COR-L47 (cell line): ENCODE data around the gene ARHGAP6.
"Not testable (repeated sequence)": the region's sequence is repeated elsewhere in the genome, so short reads cannot be mapped to it uniquely, and the experiment has no call there.

ENCODE experiments used
- DNase-seq: peaks from one replicate; lab custom pipeline; 2025; lab: John Stamatoyannopoulos, UW

The ARHGAP6 gene

DNA sequence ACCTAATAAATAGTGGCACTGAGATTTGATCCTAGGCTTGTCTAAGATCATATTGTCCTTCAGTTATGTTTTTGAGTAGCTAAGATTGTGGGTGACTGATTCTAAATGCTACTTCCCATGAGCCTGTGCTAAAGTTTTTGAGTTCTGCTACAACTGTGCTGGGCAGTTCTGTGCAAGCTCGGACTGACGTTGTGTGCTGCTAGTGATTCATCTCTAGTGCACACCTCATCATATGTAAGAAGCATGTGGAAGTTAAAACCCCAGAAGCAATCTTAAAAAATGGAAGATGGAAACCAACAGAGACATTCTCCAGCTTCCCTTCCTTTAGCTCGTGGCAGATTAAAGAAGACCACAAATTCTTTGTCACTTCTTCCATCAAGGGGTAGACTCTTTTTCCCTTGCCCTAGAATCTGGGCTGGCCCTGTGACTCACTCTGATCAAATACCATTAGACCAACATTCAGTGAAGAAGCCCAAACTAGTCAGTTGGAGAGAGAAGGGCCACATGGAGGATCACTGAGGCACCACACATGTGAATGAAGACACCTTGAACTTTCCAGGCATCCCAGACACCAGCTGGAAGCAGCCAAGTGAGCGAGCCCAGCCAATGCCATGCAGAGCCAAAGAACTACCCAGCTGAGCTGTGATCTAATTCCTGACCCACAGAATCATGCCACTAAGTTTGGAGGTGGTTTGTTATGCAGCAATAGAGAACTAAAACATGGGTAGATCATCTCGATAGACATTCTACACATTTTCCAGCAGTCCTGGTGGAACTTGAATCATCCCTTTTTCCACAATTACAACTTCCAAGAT lies 16.8 kb downstream of the ARHGAP6 start:
- DNase-seq = no peak

DNA sequence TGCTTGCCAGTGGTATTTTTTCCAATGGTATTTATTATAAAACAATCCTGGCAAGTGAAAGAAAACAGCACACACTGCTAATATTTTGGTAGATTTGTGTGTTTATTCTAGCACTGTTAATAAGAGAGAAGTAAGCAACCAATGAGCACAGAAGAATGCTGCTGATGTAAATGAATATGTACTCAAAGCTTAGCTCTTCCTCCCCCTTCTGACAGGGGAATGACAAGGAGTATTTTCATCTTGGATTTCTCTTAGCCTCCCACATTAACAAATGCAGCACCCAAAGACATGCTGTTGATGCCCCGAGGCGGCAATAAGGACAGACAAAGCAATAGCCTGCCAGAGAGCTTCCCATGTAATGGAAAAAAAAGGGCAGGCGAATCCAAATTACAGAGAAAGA lies 18.6 kb downstream of the ARHGAP6 start:
- no peak for DNase-seq

DNA sequence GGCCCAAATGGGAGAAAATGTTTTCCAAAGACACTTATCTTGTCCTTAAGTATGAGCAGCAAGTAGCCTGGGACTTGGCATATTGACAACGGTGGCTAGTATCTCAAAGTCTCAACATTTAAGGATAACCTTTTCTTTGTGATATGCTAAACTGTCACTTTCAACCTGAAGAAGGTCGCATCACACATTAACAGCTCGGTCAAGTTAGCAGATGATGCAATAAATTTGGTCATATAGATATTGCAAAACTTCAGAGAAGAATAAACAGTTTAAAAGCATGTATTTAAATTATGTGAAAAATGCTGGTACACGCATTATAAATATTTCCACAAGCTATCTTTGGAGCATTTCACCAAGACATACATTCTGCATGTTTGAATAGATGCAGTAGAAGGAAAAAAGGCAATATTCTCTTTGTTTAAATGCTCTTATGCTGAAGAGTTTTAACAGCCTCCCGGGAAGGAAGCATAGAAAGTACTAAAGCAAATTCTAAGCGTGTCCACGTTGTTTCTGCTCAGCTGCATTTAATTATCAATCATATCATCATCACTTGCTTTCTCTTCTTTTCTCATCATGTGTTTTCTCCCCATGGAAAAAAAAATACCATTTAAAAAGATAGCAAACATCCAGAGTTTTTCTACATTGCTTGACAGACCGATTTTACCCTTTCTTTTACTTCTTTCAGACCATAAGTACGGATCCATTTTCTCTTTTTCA lies 24.2 kb downstream of the ARHGAP6 start:
- no peak for DNase-seq

DNA sequence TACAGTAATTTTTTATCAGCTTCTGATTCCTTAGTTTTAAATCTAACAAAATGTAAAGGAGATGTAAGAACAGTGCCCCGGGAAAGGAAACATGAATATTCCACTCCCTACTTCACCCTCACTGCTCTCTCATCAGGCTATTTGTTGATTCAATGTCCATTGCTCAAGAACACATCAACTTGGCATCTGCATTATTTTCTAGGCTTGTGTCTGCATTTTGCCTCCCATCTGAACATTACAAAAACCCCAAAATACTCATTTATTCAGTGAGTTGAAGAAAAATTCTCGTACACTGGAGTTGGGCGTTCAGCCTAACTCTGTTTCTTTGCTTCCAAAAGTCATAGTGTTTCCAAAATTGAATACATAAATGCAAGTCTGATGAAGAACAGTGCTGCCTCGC lies 25.6 kb downstream of the ARHGAP6 start:
- no peak for DNase-seq

- no peak for DNase-seq
These were observed 33.0 kb downstream of the ARHGAP6 start for GRCh38 chrX:11632732-11633131.

DNA sequence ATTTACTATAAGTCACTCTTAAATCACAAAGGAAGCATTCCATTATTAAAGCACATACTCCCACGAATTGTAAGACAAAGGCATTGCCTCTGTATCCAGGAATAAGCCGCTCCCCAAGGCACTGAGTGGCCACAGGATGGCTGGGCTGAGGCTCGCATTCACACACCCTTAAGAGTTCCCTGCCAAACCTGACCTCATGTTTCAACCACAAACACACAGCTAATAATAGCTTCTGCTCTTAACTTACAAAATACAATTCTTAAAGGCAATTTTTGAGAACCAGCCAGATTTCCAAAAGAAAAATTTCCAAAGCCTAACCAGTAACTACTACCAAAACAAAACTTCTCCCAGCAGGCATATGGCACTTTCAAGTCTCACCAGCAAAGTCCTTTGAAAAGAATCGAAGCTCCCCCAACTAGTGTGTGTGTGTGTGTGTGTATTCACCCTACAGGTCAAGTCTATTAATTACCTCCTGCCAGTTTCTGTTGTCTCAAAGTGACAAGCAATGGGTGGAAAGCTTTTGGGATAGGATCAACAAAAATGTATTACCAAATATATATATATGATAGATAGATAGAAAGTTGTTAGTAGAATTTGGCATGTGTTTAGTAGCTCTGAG lies 36.0 kb downstream of the ARHGAP6 start:
- no peak for DNase-seq

DNA sequence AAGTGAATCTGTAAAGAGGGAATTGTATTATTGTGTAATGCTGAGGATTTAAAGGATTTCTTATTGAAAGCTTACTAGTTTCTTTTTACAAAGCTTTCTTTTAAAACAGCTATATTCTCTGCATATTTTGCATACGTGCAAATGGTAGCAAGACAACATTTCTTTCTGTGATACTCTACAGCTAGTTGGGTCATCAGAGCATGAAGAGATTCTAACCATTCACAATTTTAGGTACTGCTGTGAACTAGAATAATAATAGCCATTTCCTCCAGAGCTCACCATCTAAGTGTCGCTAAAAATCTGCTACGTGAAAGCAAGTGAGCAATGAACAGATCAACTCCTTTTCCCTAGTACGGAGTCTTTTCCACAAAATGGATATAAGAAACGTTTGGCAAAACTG lies 37.3 kb downstream of the ARHGAP6 start:
- no peak for DNase-seq

- DNase-seq = no peak
These were observed 39.4 kb downstream of the ARHGAP6 start for GRCh38 chrX:11626351-11626750.

- no peak for DNase-seq
These were observed 46.3 kb downstream of the ARHGAP6 start for GRCh38 chrX:11619441-11619840.

DNA sequence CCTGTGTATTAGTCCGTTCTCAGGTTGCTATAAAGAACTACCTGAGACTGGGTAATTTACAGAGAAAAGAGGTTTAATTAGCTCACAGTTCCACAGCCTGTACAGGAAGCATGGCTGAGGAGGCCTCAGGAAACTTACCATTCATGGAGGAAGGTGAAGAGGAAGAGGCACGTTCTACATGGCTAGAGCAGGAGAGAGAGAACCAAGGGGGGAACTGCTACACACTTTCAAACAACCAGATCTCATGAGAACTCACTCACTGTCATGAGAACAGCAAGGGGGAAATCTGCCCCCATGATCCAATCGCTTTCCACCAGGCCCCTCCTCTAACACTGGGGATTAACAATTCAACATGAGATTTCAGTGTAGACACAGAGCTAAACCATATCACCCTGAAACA lies 51.5 kb downstream of the ARHGAP6 start:
- not testable (repeated sequence) for DNase-seq

DNA sequence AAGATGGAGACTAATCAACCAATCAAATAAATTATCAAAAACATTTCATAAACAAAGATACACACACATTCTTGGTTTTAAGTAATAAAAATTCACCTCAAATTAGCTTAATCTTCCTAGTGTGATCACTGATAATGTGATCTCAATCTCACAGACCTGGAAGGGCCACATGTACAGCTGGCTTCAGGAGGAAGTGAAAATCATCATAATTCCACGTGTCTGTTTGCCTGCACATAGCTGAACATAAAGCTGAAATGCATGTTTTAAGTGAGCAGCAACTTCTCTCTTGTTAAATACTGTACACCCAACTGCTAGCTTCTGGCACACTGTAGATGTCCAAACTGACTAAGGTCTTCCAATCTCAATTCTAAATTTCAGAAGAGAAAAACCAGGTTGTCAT lies 53.8 kb downstream of the ARHGAP6 start:
- no peak for DNase-seq

- DNase-seq = no peak
These were observed 54.6 kb downstream of the ARHGAP6 start for GRCh38 chrX:11611161-11611560.

GRCh38 chrX:11609109-11609508 lies 56.6 kb downstream of the ARHGAP6 start:
- DNase-seq = no peak

GRCh38 chrX:11606408-11606807 lies 59.3 kb downstream of the ARHGAP6 start:
- DNase-seq = no peak

GRCh38 chrX:11600578-11600977 lies 65.1 kb downstream of the ARHGAP6 start:
- no peak for DNase-seq

- DNase-seq = no peak
These were observed 68.2 kb downstream of the ARHGAP6 start for GRCh38 chrX:11597479-11597878.

DNA sequence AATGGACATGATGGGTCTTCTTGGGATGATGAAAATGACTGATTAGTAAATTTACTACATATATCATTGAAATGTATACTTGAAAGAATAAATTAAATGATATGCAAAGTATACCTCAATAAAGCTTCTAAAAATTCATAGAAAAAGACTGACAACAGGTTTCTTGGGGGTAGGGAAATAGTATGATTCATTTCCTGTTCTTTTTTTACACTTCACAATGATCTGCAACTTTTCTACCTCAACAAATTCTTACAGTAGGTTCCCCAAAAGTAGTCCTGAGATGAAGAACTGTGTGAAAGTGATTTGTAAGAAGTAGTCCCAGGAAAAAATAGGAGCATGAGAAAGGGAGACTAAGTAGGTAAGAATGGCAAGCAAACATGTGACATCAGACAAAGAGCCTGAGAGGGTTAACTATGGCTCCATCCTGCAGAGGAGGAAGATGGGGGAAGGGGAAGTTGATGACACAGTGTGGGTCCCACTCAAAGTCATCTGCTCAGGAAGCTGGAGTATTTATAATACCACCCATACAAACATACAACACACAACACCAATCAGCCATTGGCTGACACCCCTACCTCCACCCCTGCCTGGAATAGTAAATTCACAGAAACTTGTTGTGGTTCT lies 73.9 kb downstream of the ARHGAP6 start:
- DNase-seq = no peak

DNA sequence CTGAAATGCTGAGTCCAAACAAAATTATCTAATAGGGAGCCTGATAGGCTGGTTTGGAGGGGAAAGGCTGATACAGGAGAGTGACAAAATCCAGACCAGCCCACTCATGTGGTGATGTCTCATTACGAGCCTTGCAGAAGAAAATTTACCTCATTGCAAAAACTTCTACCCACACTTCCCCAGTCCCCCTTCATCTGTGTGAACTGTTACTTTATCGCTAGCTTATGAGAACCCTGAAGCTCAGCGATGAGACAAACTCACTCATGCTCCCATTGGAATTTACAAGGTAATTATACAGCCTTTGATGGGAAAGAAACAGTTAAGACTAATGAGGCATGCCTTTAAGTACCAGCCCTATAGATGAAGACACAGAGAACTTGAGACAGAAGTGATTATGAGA lies 76.1 kb downstream of the ARHGAP6 start:
- no peak for DNase-seq

GRCh38 chrX:11588097-11588496 lies 77.6 kb downstream of the ARHGAP6 start:
- no peak for DNase-seq

DNA sequence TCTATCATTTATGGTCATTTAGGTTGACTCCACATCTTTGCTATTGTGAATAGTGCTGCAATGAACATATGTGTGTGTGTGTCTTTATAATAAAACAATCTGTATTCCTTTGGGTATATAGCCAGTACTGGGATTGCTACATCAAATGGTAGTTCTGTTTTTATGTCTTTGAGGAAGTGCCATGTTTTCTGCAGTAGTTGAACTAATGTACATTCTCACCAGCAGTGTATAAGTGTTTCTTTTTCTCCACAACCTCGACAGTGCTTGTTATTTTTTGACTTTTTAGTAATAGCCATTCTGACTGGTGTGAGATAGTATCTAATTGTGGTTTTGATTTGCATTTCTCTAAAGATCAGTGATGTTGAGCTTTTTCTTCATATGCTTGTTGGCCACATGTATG lies 80.5 kb downstream of the ARHGAP6 start:
- DNase-seq = no peak

DNA sequence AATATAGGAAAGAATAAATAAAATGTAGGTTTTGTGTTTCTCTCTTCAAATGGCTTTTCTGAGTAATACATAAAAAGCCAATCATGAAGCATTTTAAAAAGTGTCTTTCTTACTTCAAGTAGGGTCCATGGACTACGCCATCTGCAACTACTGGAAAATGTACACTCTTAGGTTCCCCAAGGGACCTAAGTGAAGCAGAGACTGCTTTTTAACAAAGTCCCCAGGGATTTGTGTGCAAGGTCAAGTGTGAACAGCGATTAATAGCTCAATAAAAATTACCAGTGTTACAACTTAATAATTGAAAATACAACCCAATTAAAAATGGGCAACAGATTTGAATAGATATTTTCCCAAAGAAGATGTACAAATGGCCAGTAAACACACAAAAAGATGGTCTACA lies 84.9 kb downstream of the ARHGAP6 start:
- no peak for DNase-seq
